DMS79 treated with DMSO at 0.1 percent for 48 hours (cell line): ENCODE measurements around the gene GBX2.
A peak's percentile ranks its signal among the peaks of the same experiment; 100 is the strongest.

Source experiments
- DNase-seq: peaks from one replicate; lab custom pipeline; 2025; lab: John Stamatoyannopoulos, UW

The GBX2 gene

GRCh38 chr2:236168110-236169080 is at the start of gene GBX2:
Gene GBX2, minus strand, starts transcription at chr2:236168386. Its CDS starts 415 bp downstream, at chr2:236167971.
- DNase-seq, result peak; percentile 49

- no peak for DNase-seq
Measured at GRCh38 chr2:236217926-236218325, 49.7 kb upstream of the GBX2 start.

- no peak for DNase-seq
Measured at GRCh38 chr2:236216711-236217110, 48.5 kb upstream of the GBX2 start.

DNA sequence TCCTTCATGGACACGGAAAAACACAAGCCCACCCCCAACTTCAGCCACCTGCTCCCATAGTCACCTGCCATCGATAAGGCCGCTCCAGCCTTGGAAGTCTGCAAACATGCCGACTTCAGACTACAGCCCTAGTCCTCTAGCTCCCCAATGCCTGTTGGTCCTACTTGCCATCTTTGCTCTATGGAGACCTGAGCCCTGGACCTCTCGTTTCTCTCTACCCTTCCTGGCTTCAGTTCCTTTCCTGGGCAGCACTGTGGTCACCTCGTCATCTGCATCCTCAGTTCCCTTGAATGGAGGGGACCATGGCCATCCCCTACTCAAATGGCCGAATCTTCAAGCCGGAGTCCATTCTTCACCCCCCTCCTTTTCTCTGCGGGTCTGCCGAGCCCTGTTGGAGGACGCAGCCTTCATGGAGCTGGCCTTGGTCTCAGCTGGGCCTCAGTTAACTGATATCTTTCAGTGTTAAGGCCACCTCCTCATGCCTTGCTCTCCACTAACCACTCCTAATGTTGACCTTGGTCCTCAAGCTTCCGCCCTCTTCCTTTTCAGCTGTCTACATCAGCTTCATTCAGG is 47.7 kb upstream of the GBX2 start:
- DNase-seq, result no peak

- DNase-seq, result no peak
Measured at GRCh38 chr2:236215196-236215595, 47.0 kb upstream of the GBX2 start.

- DNase-seq, result no peak
Measured at GRCh38 chr2:236214376-236214995, 46.3 kb upstream of the GBX2 start.

GRCh38 chr2:236211296-236211695 is 43.1 kb upstream of the GBX2 start:
- DNase-seq, result no peak

GRCh38 chr2:236210536-236210935 is 42.4 kb upstream of the GBX2 start:
- DNase-seq, result peak; percentile 9

GRCh38 chr2:236209996-236210395 is 41.8 kb upstream of the GBX2 start:
- peak; percentile 43 for DNase-seq

DNA sequence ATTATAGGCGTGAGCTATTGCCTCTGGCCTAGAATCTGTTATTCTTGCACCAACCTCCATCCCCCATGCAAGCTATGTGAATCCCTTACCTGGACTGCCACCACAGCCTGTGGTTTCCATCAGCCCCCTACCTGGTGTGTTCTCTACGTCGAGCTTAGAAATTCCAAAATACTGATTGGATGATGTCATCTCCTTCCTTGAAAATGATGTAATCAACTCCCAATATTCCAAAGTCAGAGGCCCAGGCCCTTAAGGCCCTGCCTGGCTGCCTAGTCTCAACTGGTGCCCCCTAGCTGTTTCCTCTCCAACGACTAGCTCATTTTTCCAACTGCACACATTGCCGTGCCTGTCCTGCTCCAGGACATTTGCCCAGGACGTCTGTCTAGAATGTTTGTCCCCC is 41.3 kb upstream of the GBX2 start:
- peak; percentile 43 for DNase-seq

- no peak for DNase-seq
Measured at GRCh38 chr2:236208019-236208926, 40.1 kb upstream of the GBX2 start.

DNA sequence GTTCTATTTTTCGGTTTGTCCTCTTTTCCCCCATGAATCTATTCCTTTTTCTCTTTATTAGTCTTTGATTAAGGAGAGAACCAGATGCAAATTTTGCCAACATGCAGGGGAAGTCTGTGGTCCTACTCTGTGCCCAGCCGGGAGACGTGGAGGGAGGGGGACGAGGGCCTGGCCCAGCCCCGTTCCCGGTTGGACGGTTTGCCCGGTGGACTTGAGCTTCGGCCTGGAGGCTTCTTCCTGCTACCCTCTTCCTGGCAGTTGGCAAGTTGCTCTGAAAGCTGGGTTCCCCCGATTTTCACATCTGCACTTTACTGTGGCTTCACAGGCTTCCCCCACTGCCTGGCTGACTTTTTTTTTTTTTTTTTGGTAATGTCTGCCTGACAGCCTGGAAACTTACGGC is 39.3 kb upstream of the GBX2 start:
- no peak for DNase-seq

- DNase-seq, result no peak
Measured at GRCh38 chr2:236205867-236206645, 37.9 kb upstream of the GBX2 start.

GRCh38 chr2:236204953-236205352 is 36.8 kb upstream of the GBX2 start:
- DNase-seq, result no peak

GRCh38 chr2:236200378-236200777 is 32.2 kb upstream of the GBX2 start:
- DNase-seq, result no peak

DNA sequence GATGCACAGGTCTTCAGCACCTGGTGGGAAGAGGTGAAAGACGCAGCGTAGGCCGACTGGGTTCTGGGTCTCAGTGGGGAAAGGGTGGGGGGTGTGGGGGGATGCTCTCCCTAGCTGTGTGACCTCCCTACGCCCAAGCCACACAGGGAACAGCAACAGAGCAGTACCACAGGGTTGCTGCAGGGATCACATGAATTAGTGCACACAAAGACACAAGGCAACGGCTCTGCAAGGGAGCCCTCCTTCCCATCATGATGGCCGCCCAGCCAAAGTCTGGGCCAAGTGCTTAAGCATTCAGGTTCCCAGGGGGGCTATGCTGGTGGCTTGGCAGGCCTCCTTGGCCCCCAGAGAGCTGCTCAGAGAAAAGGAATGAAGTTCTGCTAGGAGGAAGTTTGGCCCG is 28.2 kb upstream of the GBX2 start:
- no peak for DNase-seq

GRCh38 chr2:236195726-236196125 is 27.5 kb upstream of the GBX2 start:
- DNase-seq, result no peak

- no peak for DNase-seq
Measured at GRCh38 chr2:236194786-236195185, 26.6 kb upstream of the GBX2 start.

GRCh38 chr2:236193026-236193425 is 24.8 kb upstream of the GBX2 start:
- no peak for DNase-seq

GRCh38 chr2:236190674-236191073 is 22.5 kb upstream of the GBX2 start:
- no peak for DNase-seq

- DNase-seq, result no peak
Measured at GRCh38 chr2:236184701-236185100, 16.5 kb upstream of the GBX2 start.
